Amniotic stem cell (primary cell): Measurements from ENCODE around the gene DUSP16.
"Not testable (repeated sequence)": the region's sequence is repeated elsewhere in the genome, so short reads cannot be mapped to it uniquely, and the experiment has no call there.

Experiments used
- DNase-seq: peaks from one replicate; lab custom pipeline; 2025; lab: John Stamatoyannopoulos, UW

DUSP16 gene

GRCh38 chr12:12495536-12495935 is 67.1 kb downstream of the DUSP16 start:
- no peak for DNase-seq

DNA sequence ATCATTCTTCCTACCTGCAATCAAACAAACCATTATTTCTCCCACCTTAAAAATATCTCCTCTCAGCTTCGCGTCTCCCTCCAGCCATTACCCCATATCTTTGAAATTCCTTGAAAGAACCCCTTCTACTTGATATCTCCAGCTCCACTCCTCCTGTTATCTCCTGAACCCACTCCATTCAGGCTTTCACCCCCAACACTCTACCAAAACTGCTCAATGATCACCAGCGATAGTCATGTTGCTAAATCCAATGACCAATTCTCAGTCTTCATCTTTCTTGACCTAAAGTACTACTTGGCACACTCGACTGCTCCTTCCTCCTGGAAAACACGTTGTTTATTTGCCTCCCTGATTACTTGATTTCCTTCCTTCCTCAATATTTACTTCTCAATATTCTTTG is 70.1 kb downstream of the DUSP16 start:
- DNase-seq, result no peak

- DNase-seq, result no peak
These were observed 71.1 kb downstream of the DUSP16 start for GRCh38 chr12:12491606-12492005.

DNA sequence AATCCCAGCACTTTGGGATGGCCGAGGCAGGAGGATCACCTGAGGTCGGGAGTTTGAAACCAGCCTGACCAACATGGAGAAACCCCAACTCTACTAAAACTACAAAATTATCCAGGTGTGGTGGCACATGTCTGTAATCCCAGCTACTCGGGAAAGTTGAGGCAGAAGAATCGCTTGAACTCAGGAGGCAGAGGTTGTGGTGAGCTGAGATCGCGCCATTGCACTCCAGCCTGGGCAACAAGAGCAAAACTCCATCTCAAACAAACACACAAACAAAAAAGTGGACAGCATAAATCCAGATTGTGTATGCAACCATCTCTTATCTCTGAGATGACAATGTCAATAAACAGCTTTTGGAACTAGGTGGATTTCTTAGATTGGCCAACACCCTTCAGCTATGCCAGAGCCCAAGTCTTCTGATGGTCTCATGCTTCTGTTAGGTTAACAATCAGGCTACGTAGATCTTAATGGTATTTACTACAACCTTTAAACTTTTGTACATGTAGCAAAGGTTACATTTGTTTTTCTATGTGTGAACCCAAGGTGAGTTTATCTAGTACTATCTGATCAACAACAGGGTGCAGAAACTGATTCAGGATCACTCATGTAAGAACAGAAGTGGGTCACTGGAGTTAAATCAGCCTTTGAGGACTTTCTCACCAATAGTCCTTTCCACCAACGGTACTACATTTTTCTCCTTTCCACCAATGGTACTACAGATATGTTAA is 73.7 kb downstream of the DUSP16 start:
- no peak for DNase-seq

DNA sequence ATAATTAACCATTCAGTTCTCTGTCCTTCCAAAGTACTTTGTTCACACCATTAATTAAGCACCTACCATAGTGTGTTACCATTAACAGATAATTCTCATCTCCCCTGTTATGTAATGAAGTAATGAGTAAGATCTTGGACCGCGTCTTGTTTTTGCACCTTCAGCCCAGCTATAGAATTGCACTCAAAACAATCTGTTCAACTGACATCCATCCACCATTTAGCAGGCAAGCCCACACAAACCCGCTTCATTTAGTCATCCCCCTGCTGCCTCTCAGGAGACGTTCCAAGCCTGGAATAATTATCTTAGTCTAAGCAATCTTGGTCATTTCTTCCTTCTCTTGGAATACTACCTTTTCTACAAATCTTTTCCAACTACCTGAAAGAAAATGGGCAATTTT is 74.4 kb downstream of the DUSP16 start:
- DNase-seq, result no peak

- DNase-seq, result no peak
These were observed 75.2 kb downstream of the DUSP16 start for GRCh38 chr12:12487490-12487889.

DNA sequence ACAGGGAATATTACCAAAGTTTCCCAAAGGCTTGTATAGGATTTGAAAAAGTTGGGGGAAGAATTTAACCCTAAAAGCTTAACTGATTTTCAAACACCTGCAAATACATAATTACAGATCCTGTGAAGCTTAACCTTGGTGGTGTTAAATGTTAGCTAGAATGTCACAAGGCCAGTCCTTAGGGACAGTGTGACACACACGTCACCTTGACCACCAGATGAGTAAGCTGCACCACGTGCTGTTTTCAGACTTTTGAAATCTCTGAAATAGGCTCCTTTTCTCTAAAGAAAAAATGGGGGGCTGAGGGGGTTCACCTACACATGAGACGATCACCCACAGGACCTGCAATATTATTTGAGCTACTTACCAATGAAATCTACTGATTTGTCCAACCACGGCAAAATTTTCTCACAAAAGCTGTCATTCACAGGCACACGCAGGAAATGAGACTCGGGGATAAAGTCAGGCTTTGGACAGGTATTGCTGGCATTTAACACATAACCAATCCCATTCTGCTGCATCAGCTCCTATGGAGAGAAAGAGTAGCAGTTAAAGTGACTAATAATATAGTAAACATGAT is 75.9 kb downstream of the DUSP16 start:
- DNase-seq, result no peak

DNA sequence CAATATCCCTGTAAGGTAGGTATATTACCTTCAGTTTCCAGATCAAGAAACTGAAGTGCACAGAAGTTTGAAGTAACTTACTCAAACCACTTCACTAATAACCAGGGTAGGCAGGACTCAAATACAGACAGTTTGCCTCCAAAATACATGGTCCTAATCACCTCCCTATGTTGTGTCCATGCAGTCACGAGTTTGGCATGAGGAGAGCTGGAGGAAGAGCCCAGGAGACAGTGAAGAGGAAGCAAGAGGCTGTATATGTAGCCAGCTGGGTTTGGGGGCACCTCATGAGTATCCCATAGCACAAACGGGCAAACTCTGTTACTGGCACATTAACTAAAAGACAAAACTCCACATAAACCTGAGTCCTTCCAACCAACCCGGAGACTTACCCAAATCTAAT is 79.2 kb downstream of the DUSP16 start:
- no peak for DNase-seq

DNA sequence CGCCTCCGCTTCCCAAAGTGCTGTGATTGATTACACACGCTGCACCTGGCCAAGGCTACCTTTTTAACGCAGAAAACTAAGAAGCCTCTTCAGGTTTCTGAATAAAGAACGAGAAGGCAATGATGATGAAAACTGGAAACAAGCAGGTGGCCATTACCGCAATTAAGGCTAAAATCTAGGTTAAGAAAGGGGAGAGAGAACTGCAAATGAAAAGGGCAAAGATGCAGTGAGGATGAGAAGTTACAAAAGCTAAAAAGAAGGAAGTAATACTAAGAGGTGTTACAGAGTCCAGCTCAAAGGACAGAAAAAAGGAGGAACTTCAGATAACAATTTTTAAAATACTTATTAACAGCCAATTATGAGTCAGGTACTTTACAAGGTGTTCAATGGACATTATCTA is 79.7 kb downstream of the DUSP16 start:
- no peak for DNase-seq

- DNase-seq, result no peak
These were observed 80.4 kb downstream of the DUSP16 start for GRCh38 chr12:12482150-12482761.

DNA sequence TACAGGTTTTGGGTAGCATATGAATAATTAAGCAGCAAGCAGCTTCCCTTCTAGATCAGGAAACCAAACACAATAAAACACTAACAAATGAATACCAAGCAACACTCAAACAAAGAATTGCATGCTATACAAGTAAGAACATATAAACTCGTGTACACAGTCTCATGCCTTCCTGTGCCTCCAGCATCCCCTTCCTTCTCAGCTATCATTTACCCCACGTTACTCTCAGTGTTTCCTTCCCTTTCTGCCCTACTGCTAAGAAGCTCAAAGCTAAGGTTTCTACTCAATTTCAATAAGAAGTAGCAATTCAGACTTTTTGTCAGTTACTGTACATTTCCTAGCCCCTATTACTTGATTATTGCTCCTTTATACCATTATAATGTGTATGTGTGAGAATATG is 81.0 kb downstream of the DUSP16 start:
- no peak for DNase-seq

GRCh38 chr12:12480074-12480473 is 82.6 kb downstream of the DUSP16 start:
- DNase-seq, result no peak

DNA sequence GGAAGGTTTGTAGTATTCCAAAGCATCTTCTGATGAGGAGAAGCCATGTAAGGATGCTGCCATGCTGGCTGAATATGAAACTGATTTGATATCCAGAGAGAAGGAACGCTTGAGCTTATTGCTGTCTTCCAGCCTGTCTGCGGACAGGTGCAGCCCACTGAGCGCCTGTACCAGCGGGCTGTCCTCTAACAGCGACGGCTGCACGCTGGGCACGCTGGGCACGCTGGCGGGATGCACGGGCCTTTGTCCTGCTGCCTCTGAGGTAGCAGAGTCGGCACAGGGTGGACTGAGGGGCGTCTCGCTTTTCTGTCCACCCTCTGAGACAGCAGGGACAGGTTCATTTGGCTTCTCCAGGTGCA is 85.2 kb downstream of the DUSP16 start:
- no peak for DNase-seq

DNA sequence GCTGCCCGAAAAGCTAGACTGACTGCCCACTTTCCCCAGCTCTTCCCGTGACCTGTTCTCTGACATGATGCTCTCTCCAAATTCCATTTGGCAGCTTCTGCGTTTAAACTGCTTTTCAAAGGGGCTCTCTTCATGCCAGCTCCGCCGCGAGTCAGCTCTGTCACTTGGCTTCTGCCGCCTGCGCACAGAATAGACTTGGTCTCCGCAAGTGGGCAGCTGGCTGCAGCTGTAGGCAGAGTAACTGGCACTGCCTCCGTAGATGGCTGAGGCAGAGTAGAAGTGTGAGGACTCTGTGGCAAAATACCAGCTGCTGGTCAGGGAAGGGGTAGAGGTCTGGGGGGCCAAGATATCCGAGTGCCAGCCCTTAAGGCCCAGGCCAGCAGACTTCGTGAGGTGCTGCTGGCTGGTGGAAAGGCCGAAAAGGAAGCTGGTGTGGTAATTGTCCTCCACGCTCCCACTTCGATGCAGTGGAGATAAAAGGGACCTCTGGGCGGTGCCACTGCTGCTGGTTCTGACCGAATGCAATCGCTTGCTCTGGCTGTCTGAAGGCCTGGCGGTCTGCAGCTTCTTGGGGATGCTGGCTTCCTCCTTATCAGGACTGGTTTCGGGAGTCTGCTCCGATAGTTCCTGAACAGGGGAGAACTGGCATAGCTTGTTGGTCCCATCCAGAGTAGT is 85.7 kb downstream of the DUSP16 start:
- no peak for DNase-seq

DNA sequence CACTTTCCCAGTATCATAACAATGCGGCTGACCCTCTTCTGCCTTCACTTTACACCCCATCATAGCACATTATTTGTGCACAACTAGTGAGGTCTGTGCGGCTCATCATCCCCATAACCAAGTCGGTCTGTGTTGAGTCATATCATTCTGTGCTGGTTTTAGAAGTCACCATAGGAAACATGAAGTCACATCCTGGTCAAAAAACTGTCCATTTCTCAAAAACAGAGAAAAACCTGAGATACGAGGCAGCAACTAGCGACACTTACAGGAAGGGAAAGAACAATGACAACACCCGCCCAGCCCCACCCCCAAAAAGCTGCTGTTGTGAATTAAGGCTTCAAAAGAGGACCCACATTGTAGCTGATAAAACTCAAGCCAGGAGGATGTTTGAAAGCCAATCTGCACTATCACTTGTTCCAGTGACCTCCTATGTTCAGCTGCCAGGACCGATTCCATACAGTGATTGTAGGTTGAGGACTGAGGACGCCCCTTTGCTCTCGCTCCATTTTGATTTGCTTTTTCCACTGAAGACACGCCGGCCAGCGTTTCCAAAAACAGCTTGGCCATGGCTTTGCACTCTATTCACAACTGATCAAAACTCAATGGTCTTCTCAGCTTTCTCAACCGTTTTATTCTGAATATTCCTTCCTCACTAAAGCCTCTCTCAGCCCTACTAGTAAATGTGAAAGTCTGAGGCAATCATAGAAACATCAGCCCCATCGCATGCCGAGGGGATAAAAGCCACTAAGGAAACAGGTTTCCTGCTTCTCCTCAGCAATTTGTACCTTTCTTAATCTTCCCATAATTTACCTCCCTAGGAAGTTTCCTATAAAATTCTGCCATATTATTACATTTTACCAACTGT is 87.5 kb downstream of the DUSP16 start:
- no peak for DNase-seq

DNA sequence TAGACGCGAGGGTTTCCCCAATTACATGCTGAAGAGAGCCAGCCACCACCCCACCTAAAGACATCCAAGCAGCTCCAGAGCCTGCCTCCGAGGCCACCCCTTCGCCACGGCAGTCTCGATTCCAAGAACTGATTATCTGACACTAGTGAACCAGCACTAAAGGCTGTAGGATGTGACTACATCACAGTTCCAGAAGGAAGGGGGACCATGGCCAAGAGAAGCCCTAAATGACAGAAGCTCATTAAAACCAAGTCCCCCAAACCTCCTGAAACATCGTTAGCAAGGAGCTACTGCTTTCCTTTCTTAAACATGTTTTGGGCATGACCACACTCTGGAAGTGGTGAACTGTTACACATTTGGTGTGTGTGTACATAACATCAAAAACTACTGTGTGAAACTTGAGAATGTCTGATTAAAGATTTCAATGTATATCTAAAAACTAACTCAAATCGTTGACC is 88.2 kb downstream of the DUSP16 start:
- DNase-seq, result no peak

- no peak for DNase-seq
These were observed 89.4 kb downstream of the DUSP16 start for GRCh38 chr12:12473223-12473622.

GRCh38 chr12:12471982-12472961 is 90.4 kb downstream of the DUSP16 start:
- DNase-seq, result not testable (repeated sequence)

DNA sequence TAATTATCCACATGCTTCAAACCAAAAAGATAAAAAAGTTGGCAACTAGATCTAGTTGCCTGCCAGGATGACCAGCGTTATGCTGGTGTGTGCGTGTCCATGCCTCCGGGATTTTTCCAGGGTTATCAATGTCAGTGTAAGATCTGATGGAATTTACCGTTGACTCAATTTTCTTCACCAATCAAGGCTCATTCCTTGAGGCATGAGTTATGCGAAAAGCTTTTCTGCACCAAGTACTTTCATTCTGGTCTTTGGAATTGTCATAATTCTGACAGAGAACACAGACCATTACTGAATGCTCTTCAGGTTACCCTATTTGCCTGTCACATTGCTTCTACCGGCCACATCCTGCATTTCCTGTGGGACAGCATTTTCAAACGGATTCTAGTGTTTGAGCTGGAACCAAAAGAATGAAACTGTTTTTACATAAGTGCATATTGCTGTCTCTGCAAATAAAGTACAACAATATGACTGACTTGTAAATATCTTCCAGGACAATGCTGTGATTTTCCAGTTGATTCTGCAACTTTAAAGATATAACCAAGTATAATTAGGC is 91.8 kb downstream of the DUSP16 start:
- no peak for DNase-seq

- DNase-seq, result no peak
These were observed 93.3 kb downstream of the DUSP16 start for GRCh38 chr12:12469386-12469785.

DNA sequence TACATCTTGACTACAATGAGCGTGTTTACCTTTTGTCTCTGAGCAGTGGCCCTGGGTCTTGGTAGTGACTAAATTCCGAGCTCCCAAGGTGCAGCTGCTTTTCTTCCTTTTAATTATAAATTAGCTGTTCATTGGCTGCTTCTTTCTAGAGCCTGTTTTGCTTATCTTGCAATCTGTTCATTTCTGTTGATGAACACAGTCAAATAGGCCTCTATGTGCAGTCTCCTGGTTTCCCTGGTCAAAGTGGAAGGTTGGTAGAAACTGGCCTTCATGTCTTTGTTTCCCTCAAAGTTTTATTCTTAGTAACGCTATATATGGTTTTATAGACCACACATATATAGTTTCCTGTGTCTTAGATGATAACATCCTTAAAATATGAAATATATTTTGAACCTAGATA is 94.1 kb downstream of the DUSP16 start:
- no peak for DNase-seq
